Smooth muscle cell (in vitro differentiated cells): Measurements from ENCODE around the gene SHC2. TPM values are rescaled to one million over a fixed set of nuclear protein-coding genes. Genes with fewer than 3 reads are reported as not detected.

Experiments
- DNase-seq: peaks from one replicate; lab custom pipeline; 2025; ENCODE audit not compliant: unreplicated experiment; lab: John Stamatoyannopoulos, UW
- H2AFZ ChIP-seq: fragments of 200-600 bp; sonication (generic); 2 replicates; pipeline ENCODE4 v1.6.0; 2016; ENCODE audit warnings: antibody characterized with exemption, low read depth, mild to moderate bottlenecking
- H3F3A ChIP-seq: fragments of 200-600 bp; sonication (generic); 2 replicates; pipeline ENCODE4 v1.6.0; 2017; ENCODE audit warnings: antibody characterized with exemption, low read depth
- H3K27ac ChIP-seq: fragments of 200-600 bp; sonication (generic); 2 replicates; pipeline ENCODE4 v1.5.1; 2016; ENCODE audit warnings: low read depth, mild to moderate bottlenecking
- H3K27me3 ChIP-seq: fragments of 200-600 bp; sonication (generic); 2 replicates; pipeline ENCODE4 v1.6.1; 2016; ENCODE audit warnings: low read depth, mild to moderate bottlenecking
- H3K36me3 ChIP-seq: fragments of 200-600 bp; sonication (generic); 2 replicates; pipeline ENCODE4 v1.5.1; 2016; ENCODE audit warnings: low read depth
- H3K4me1 ChIP-seq: fragments of 200-600 bp; sonication (generic); 2 replicates; pipeline ENCODE4 v1.5.1; 2016; ENCODE audit warnings: low read depth
- H3K4me2 ChIP-seq: fragments of 200-600 bp; sonication (generic); 2 replicates; pipeline ENCODE4 v1.6.0; 2016; ENCODE audit warnings: mild to moderate bottlenecking
- H3K4me3 ChIP-seq: fragments of 200-600 bp; sonication (generic); 2 replicates; pipeline ENCODE4 v1.5.1; 2016; ENCODE audit warnings: mild to moderate bottlenecking
- H3K79me2 ChIP-seq: fragments of 200-600 bp; sonication (generic); 2 replicates; pipeline ENCODE4 v1.6.0; 2016; ENCODE audit warnings: low read depth, mild to moderate bottlenecking
- H3K9ac ChIP-seq: fragments of 200-600 bp; sonication (generic); 2 replicates; pipeline ENCODE4 v1.6.0; 2016; ENCODE audit warnings: low read depth
- H3K9me3 ChIP-seq: fragments of 200-600 bp; sonication (generic); replicated peaks from 2 replicates; pipeline ENCODE4 v1.5.1; 2016; ENCODE audit warnings: low read depth
- H4K20me1 ChIP-seq: fragments of 200-600 bp; sonication (generic); 2 replicates; pipeline ENCODE4 v1.6.0; 2016; ENCODE audit warnings: low read depth
- CTCF ChIP-seq: fragments of 200-600 bp; sonication (generic); IDR thresholded peaks from 2 replicates; pipeline ENCODE4 v1.5.1; 2017; ENCODE audit warnings: borderline replicate concordance, mild to moderate bottlenecking, antibody characterized with exemption; ENCODE audit not compliant: insufficient read depth, poor library complexity, severe bottlenecking
- WGBS: methylation state at CpG from one replicate; pipeline ENCODE4 v1.1.7; 2016; ENCODE audit warnings: low lambda C conversion rate; 5-methylcytosine and 5-hydroxymethylcytosine counted together
- polyA plus RNA-seq: library from polyadenylated mRNA; unstranded; fragments of >200 nt; fragmentation: Nextera tagmentation; extraction: Ambion mirVana; gene quantifications from 2 replicates; pipeline ENCODE4 v1.2.1, GENCODE V29; 2016
- total RNA-seq: library from RNA; depleted of rRNA; stranded (reverse); fragments of >200 nt; gene quantifications from 2 replicates; pipeline ENCODE4 v1.2.3, GENCODE V29; 2014

SHC2 gene
- total and polyA plus RNA-seq, 2 experiments from 2014 or later = 15.6 to 29.3 TPM

- Histone ChIP-seq H3K9me3 (no peaks in the 10 kb centered on the region), H3F3A (no peaks in the 10 kb centered on the region), H2AFZ (no peak overlapping the region), H3K4me3 (no peak overlapping the region), H3K27me3 (no peaks in the 10 kb centered on the region), H4K20me1 (no peaks in the 10 kb centered on the region), H3K79me2 (no peaks in the 10 kb centered on the region), H3K4me1 (no peaks in the 10 kb centered on the region), H3K9ac (no peak overlapping the region), H3K27ac (no peak overlapping the region), H3K4me2 (no peak overlapping the region), H3K36me3 (no peaks in the 10 kb centered on the region)
- 94% methylated on average over 22 of the region's 24 CpGs for WGBS
- no peak for TF ChIP-seq CTCF
- DNase-seq = no peak
Measured at GRCh38 chr19:373391-374182, 87.2 kb downstream of the SHC2 start.

GRCh38 chr19:372306-372890 lies 88.4 kb downstream of the SHC2 start:
- Histone ChIP-seq H3K79me2 (no peaks in the 10 kb centered on the region), H3K9me3 (no peaks in the 10 kb centered on the region), H3K36me3 (no peaks in the 10 kb centered on the region), H2AFZ (no peak overlapping the region), H3K9ac (no peak overlapping the region), H3K4me1 (no peaks in the 10 kb centered on the region), H4K20me1 (no peaks in the 10 kb centered on the region), H3K27ac (no peak overlapping the region), H3K4me3 (no peak overlapping the region), H3K27me3 (no peaks in the 10 kb centered on the region), H3F3A (no peaks in the 10 kb centered on the region), H3K4me2 (no peak overlapping the region)
- WGBS = 86% methylated on average over 14 of the region's 14 CpGs
- no peak for TF ChIP-seq CTCF
- DNase-seq = no peak

- no peaks in the 10 kb centered on the region for H3K36me3 ChIP-seq
- H3K27ac ChIP-seq = no peak overlapping the region
- no peak for DNase-seq
- no peaks in the 10 kb centered on the region for H3K4me1 ChIP-seq
- no peak overlapping the region for H3K4me2 ChIP-seq
- no peak overlapping the region for H3K4me3 ChIP-seq
- no peaks in the 10 kb centered on the region for H3K27me3 ChIP-seq
- H3K9me3 ChIP-seq = no peaks in the 10 kb centered on the region
- no peak overlapping the region for H3K9ac ChIP-seq
- H3F3A ChIP-seq = no peaks in the 10 kb centered on the region
- H4K20me1 ChIP-seq = no peaks in the 10 kb centered on the region
- no peak overlapping the region for H2AFZ ChIP-seq
- TF ChIP-seq CTCF = no peak
- no peaks in the 10 kb centered on the region for H3K79me2 ChIP-seq
- 91% methylated on average over 17 of the region's 17 CpGs for WGBS
Measured at GRCh38 chr19:371501-372168, 89.2 kb downstream of the SHC2 start.
